DOHH2 (cell line): Measurements from ENCODE around the gene DPT.

Source experiments
- EZH2phosphoT487 ChIP-seq: fragments of 200-600 bp; sonication (generic); IDR thresholded peaks from 2 replicates; pipeline ENCODE4 v1.6.1; 2017; ENCODE audit warnings: borderline replicate concordance, mild to moderate bottlenecking, antibody characterized with exemption, low read length, moderate library complexity, mixed read lengths
- TF ChIP-seq, protein P1 (sequence below): fragments of 200-600 bp; sonication (generic); IDR thresholded peaks from one replicate; pipeline ENCODE4 v1.5.1; 2014; ENCODE audit warnings: antibody characterized with exemption, mild to moderate bottlenecking, low read depth, low read length; ENCODE audit not compliant: poor library complexity, severe bottlenecking

DNA sequence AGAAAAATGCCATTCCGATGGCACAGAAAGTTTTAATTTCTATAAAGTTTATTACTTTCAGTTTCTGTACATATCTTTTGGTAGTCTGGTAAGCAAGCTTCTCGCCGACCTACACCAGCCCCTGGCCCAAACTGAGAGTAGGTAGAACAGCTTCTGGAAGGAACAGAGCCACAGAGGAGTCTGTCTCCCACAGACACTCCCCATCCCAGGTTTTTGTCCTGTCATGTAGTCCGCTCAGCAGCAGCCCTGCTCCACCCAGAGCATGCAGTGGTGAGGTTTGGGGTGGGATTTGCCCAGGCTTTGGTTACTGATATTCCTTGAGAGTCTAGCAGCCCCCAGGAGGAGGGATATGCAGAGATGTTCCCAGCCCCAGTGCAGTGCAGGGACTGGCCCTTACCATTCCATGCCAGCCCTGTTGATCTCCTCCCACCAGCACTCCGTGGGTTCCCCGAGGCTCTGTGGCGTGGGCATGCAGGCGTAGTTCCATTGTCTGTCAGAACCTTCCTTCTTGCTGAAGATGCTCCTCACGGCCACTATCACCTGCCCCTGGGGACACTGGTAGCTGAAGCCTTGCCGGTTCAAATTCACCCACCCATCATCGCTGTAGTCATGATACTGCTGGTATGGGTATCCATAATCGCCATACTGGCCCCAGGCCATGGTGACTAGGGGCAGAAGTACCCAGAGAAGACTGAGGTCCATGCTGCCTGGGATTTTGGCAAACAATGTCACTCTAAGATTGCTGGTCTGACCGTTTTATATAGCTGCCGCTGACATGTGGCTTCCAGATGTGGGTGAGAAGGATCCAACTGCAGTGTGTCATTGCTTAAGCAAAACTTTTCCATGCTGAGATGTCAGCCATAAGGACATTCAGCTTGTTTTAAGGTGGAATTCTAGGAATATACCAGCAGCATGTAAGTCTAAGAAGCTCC is at the start of gene DPT:
- TF ChIP-seq, protein P1, sequence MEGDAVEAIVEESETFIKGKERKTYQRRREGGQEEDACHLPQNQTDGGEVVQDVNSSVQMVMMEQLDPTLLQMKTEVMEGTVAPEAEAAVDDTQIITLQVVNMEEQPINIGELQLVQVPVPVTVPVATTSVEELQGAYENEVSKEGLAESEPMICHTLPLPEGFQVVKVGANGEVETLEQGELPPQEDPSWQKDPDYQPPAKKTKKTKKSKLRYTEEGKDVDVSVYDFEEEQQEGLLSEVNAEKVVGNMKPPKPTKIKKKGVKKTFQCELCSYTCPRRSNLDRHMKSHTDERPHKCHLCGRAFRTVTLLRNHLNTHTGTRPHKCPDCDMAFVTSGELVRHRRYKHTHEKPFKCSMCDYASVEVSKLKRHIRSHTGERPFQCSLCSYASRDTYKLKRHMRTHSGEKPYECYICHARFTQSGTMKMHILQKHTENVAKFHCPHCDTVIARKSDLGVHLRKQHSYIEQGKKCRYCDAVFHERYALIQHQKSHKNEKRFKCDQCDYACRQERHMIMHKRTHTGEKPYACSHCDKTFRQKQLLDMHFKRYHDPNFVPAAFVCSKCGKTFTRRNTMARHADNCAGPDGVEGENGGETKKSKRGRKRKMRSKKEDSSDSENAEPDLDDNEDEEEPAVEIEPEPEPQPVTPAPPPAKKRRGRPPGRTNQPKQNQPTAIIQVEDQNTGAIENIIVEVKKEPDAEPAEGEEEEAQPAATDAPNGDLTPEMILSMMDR = no peak
- no peak for TF ChIP-seq EZH2phosphoT487
